Measurements from ENCODE around the gene C1orf116. TPM values are rescaled to one million over a fixed set of nuclear protein-coding genes. Genes with fewer than 3 reads are reported as not detected.

The C1orf116 gene
- polyA plus RNA-seq, 1 donor from 2014 or later, result not detected

GRCh38 chr1:206974140-206974539 is 58.4 kb downstream of the C1orf116 start:
- H3K4me3 ChIP-seq (ENCODE audit: low read length), result no peak overlapping the region
- TF ChIP-seq SMC3 (conservative IDR thresholded peaks at IDR 0.05; ENCODE audit: poor library complexity), result no peak
- TF ChIP-seq EP300 (conservative IDR thresholded peaks at IDR 0.05; ENCODE audit: poor library complexity, severe bottlenecking), result no peak
- TF ChIP-seq EZH2 (IDR thresholded peaks at IDR 0.05; ENCODE audit: borderline replicate concordance, insufficient read depth, low read length, poor library complexity, severe bottlenecking), result no peak
- TF ChIP-seq REST (IDR thresholded peaks at IDR 0.05; ENCODE audit: borderline replicate concordance), result no peak
- no peak for TF ChIP-seq POLR2AphosphoS5 (IDR thresholded peaks at IDR 0.05)
- TF ChIP-seq RAD21 (conservative IDR thresholded peaks at IDR 0.05), result no peak
- no peak for TF ChIP-seq TAF1 (IDR thresholded peaks at IDR 0.05; ENCODE audit: low read depth)
- TF ChIP-seq, protein P1, sequence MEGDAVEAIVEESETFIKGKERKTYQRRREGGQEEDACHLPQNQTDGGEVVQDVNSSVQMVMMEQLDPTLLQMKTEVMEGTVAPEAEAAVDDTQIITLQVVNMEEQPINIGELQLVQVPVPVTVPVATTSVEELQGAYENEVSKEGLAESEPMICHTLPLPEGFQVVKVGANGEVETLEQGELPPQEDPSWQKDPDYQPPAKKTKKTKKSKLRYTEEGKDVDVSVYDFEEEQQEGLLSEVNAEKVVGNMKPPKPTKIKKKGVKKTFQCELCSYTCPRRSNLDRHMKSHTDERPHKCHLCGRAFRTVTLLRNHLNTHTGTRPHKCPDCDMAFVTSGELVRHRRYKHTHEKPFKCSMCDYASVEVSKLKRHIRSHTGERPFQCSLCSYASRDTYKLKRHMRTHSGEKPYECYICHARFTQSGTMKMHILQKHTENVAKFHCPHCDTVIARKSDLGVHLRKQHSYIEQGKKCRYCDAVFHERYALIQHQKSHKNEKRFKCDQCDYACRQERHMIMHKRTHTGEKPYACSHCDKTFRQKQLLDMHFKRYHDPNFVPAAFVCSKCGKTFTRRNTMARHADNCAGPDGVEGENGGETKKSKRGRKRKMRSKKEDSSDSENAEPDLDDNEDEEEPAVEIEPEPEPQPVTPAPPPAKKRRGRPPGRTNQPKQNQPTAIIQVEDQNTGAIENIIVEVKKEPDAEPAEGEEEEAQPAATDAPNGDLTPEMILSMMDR (IDR thresholded peaks at IDR 0.05; ENCODE audit: poor library complexity, severe bottlenecking), result no peak
- no peak for TF ChIP-seq MXI1 (conservative IDR thresholded peaks at IDR 0.05; ENCODE audit: poor library complexity, severe bottlenecking)
- no peaks in the 10 kb centered on the region for H3K36me3 ChIP-seq (ENCODE audit: insufficient read depth, low read length)
- no peaks in the 10 kb centered on the region for H3K27me3 ChIP-seq (ENCODE audit: insufficient read depth, low read depth, low read length)
- no peaks in the 10 kb centered on the region for H3F3A ChIP-seq (ENCODE audit: insufficient read depth, low read length, poor library complexity, severe bottlenecking)
- no peak overlapping the region for H3K9ac ChIP-seq (ENCODE audit: low read length)
- no peaks in the 10 kb centered on the region for H4K20me1 ChIP-seq (ENCODE audit: insufficient read depth)
- no peak overlapping the region for H3K4me2 ChIP-seq (ENCODE audit: low read length)
- H2AFZ ChIP-seq (ENCODE audit: low read depth, low read length), result no peak overlapping the region
- H3K27ac ChIP-seq (ENCODE audit: low read length), result no peak overlapping the region
- H3K9me2 ChIP-seq (ENCODE audit: insufficient read depth, low read length), result no peaks in the 10 kb centered on the region
- H3K9me3 ChIP-seq (ENCODE audit: low read length), result no peaks in the 10 kb centered on the region
- H3K79me2 ChIP-seq (replicated peaks; ENCODE audit: insufficient read depth, low read length), result no peaks in the 10 kb centered on the region

DNA sequence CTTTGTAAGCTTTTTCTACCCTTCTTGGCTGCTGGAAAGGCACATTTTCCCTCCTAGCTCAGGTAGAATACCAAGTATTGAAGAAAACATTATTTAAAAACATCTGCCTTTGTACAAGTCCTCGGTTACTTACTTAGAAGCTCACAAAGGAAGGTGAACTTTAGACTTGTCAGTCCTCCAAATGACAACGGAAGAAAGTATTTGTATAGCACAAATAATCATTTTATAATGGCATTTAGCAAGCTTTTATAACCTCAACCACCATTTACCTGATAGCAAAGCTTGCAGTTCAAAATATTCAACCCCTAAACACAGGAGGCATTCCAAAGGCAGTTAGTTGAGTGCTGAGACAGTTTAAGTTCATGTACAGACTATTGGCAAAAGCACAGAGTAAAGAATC is 59.8 kb downstream of the C1orf116 start:
- Histone ChIP-seq H3K4me2 (ENCODE audit: low read length) (no peak overlapping the region), H3F3A (ENCODE audit: insufficient read depth, low read length, poor library complexity, severe bottlenecking) (no peaks in the 10 kb centered on the region), H3K79me2 (replicated peaks; ENCODE audit: insufficient read depth, low read length) (no peaks in the 10 kb centered on the region), H3K9me2 (ENCODE audit: insufficient read depth, low read length) (no peaks in the 10 kb centered on the region), H2AFZ (ENCODE audit: low read depth, low read length) (no peak overlapping the region), H3K9me3 (ENCODE audit: low read length) (no peaks in the 10 kb centered on the region), H3K36me3 (ENCODE audit: insufficient read depth, low read length) (no peaks in the 10 kb centered on the region), H4K20me1 (ENCODE audit: insufficient read depth) (no peaks in the 10 kb centered on the region), H3K27ac (ENCODE audit: low read length) (no peak overlapping the region), H3K4me3 (ENCODE audit: low read length) (no peak overlapping the region), H3K9ac (ENCODE audit: low read length) (no peak overlapping the region), H3K27me3 (ENCODE audit: insufficient read depth, low read depth, low read length) (no peaks in the 10 kb centered on the region)
- no peak for TF ChIP-seq POLR2AphosphoS5 (IDR thresholded peaks at IDR 0.05)
- TF ChIP-seq EZH2 (IDR thresholded peaks at IDR 0.05; ENCODE audit: borderline replicate concordance, insufficient read depth, low read length, poor library complexity, severe bottlenecking), result no peak
- no peak for TF ChIP-seq MXI1 (conservative IDR thresholded peaks at IDR 0.05; ENCODE audit: poor library complexity, severe bottlenecking)
- no peak for TF ChIP-seq RAD21 (conservative IDR thresholded peaks at IDR 0.05)
- no peak for TF ChIP-seq EP300 (conservative IDR thresholded peaks at IDR 0.05; ENCODE audit: poor library complexity, severe bottlenecking)
- TF ChIP-seq TAF1 (IDR thresholded peaks at IDR 0.05; ENCODE audit: low read depth), result no peak
- TF ChIP-seq, protein P1 (IDR thresholded peaks at IDR 0.05; ENCODE audit: poor library complexity, severe bottlenecking), result no peak
- no peak for TF ChIP-seq REST (IDR thresholded peaks at IDR 0.05; ENCODE audit: borderline replicate concordance)
- TF ChIP-seq SMC3 (conservative IDR thresholded peaks at IDR 0.05; ENCODE audit: poor library complexity), result no peak

Data from neural cell (in vitro differentiated cells).